RWPE2 (cell line): ENCODE measurements around the gene UBE2K.
"Not testable (repeated sequence)": the region's sequence is repeated elsewhere in the genome, so short reads cannot be mapped to it uniquely, and the experiment has no call there.

Experiments
- ATAC-seq: fragments of 200-7000 bp; cut with Tn5 transposase; 3 replicates; pipeline ENCODE4 v1.9.1; 2021; ENCODE audit warnings: low read depth
- DNase-seq: peaks from one replicate; pipeline ENCODE4 v3.0.0-alpha.2; 2020; ENCODE audit warnings: low spot score
- H3K27ac ChIP-seq: fragments of 450-650 bp; 2 replicates; pipeline ENCODE4 v1.5.1; 2017; ENCODE audit warnings: mild to moderate bottlenecking; ENCODE audit not compliant: poor library complexity, severe bottlenecking
- H3K27me3 ChIP-seq: fragments of 250-450 bp; sonication (Bioruptor Pico); 2 replicates; pipeline ENCODE4 v1.5.1; 2021; ENCODE audit warnings: mild to moderate bottlenecking, moderate library complexity; ENCODE audit not compliant: insufficient read depth, poor library complexity, severe bottlenecking
- H3K36me3 ChIP-seq: fragments of 250-450 bp; sonication (Bioruptor Pico); 2 replicates; pipeline ENCODE4 v1.5.1; 2020; ENCODE audit warnings: low read depth, mild to moderate bottlenecking, moderate library complexity
- H3K4me1 ChIP-seq: fragments of 250-450 bp; sonication (Bioruptor Pico); 2 replicates; pipeline ENCODE4 v1.5.1; 2021; ENCODE audit warnings: mild to moderate bottlenecking, moderate library complexity; ENCODE audit not compliant: insufficient read depth, poor library complexity, severe bottlenecking
- H3K4me3 ChIP-seq: fragments of 250-450 bp; sonication (Bioruptor Pico); 2 replicates; pipeline ENCODE4 v1.5.1; 2021; ENCODE audit warnings: mild to moderate bottlenecking, moderate library complexity; ENCODE audit not compliant: severe bottlenecking
- H3K9me3 ChIP-seq: fragments of 250-450 bp; sonication (Bioruptor Pico); 2 replicates; pipeline ENCODE4 v1.5.1; 2021; ENCODE audit warnings: mild to moderate bottlenecking, moderate library complexity; ENCODE audit not compliant: severe bottlenecking
- TF ChIP-seq, protein P1 (sequence below): fragments of 450-650 bp; IDR thresholded peaks from one replicate; pipeline ENCODE4 v1.5.1; 2017; ENCODE audit warnings: mild to moderate bottlenecking, moderate library complexity; ENCODE audit not compliant: poor library complexity, severe bottlenecking

Gene UBE2K

DNA sequence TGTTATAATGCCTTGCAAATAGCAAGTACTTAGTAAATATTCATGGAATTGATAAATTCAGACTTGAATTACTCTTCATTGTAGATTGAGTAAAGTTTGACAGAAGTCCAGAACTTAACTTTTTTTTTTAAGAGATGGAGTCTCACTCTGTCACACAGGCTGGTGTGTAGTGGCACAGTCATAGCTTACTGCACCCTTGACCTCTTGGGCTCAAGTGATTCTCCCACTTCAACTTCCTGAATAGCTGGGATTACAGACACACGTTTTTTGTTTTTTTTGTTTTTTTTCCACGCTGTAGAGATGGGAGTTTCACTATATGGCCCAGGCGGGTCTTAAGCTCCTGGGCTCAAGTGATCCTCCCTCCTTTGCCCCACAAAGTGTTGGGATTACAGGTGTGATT is 32.1 kb downstream of the UBE2K start:
- Histone ChIP-seq H3K27me3 (no peaks in the 10 kb centered on the region), H3K36me3 (peaks cover 19% of the 10 kb centered on the region), H3K4me3 (no peak overlapping the region), H3K9me3 (no peaks in the 10 kb centered on the region), H3K27ac (peak overlapping the region; percentile 67), H3K4me1 (peaks cover 27% of the 10 kb centered on the region)
- TF ChIP-seq, protein P1, sequence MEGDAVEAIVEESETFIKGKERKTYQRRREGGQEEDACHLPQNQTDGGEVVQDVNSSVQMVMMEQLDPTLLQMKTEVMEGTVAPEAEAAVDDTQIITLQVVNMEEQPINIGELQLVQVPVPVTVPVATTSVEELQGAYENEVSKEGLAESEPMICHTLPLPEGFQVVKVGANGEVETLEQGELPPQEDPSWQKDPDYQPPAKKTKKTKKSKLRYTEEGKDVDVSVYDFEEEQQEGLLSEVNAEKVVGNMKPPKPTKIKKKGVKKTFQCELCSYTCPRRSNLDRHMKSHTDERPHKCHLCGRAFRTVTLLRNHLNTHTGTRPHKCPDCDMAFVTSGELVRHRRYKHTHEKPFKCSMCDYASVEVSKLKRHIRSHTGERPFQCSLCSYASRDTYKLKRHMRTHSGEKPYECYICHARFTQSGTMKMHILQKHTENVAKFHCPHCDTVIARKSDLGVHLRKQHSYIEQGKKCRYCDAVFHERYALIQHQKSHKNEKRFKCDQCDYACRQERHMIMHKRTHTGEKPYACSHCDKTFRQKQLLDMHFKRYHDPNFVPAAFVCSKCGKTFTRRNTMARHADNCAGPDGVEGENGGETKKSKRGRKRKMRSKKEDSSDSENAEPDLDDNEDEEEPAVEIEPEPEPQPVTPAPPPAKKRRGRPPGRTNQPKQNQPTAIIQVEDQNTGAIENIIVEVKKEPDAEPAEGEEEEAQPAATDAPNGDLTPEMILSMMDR, result no peak
- DNase-seq, result no peak
- ATAC-seq, result peak; percentile 17; the same call in 1 of the 3 replicates

DNA sequence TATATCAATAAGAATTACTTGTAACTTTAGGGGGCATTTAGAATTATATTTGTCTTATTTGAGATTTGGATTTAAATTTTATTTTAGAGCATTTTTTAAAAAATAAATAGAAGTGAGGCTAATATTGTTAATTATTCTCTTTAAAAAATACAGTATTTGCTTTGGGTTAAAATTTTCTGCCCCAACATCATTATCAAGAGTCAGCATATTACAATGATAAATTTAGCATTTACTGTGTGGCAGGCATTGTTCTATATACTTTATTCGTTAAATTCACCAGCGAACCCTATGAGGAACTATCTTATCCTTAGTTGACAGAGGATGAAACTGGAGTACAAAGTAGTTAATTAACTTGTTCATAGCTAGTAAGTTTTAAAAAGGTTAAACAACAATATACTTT is 34.0 kb downstream of the UBE2K start:
- H3K4me1 ChIP-seq, result peaks cover 27% of the 10 kb centered on the region
- no peaks in the 10 kb centered on the region for H3K27me3 ChIP-seq
- H3K36me3 ChIP-seq, result peaks cover 25% of the 10 kb centered on the region
- no peak overlapping the region for H3K4me3 ChIP-seq
- H3K27ac ChIP-seq, result peak overlapping the region; percentile 62
- ATAC-seq (no peak), DNase-seq (no peak)
- H3K9me3 ChIP-seq, result no peaks in the 10 kb centered on the region
- TF ChIP-seq, protein P1, result no peak

DNA sequence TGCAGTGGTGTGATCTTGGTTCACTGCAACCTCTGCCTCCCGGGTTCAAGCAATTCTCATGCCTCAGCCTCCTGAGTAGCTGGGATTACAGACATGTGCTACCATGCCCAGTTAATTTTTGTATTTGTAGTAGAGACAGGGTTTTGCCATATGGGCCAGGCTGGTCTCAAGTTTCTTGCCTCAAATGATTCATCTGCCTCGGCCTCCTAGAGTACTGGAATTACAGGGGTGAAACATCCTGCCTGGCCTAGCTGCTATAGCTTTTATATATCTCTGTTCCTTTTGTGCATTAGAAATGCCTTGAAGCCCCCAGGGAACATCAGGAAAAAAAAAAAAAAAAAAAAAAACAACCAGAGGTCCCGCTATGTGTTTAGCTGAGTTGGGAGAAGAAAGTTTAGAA is 34.8 kb downstream of the UBE2K start:
- H3K9me3 ChIP-seq, result no peaks in the 10 kb centered on the region
- TF ChIP-seq, protein P1, result no peak

DNA sequence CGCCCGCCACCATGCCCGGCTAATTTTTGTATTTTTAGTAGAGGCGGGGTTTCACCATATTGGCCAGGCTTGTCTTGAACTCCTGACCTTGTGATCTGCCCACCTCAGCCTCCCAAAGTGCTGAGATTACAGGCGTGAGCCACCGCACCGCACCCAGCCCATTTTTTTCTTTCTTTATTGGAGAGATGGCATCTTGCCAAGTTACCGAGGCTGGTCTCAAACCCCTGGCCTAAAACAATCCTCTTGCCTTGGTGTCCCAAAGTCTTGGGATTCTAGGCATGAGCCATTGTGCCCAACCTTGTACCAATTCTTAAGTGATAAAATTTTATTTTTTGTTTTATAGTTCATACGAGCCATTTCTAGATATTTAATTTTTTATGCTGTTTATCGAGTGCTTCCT is 41.7 kb downstream of the UBE2K start:
- not testable (repeated sequence) for H3K9me3 ChIP-seq, DNase-seq, H3K4me1 ChIP-seq, ATAC-seq, H3K4me3 ChIP-seq, H3K27ac ChIP-seq, H3K27me3 ChIP-seq
- peaks cover 61% of the 10 kb centered on the region for H3K36me3 ChIP-seq

More for the DNA sequence above, 34.8 kb downstream of the UBE2K start:
- H3K27me3 ChIP-seq, result no peaks in the 10 kb centered on the region
- ATAC-seq (peak; percentile 97), DNase-seq (no peak)
- peaks cover 27% of the 10 kb centered on the region for H3K4me1 ChIP-seq
- peak overlapping the region; percentile 62 for H3K27ac ChIP-seq
- no peak overlapping the region for H3K4me3 ChIP-seq
- peaks cover 33% of the 10 kb centered on the region for H3K36me3 ChIP-seq

DNA sequence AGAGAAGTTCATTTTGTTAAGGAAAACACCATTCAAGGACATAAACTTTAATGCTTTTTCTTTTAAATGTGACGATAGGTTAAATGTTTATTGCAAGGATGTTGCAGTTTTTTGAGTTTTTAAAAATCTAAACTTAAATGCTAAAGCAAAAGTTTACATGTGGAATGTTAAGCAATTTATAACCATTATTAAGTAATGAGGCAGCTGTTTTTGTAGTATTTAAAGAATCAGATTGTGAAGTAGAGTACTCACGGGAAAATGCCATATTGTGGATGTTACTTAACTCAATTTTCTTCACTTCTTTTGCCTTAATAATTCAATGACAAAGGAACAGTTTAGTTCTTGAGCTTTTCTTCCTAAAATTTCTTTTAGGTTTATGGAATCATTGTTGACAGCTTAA is 43.5 kb downstream of the UBE2K start:
- H3K9me3 ChIP-seq, result no peaks in the 10 kb centered on the region
- no peak overlapping the region for H3K4me3 ChIP-seq
- TF ChIP-seq, protein P1, result no peak
- H3K36me3 ChIP-seq, result peaks cover 66% of the 10 kb centered on the region
- ATAC-seq (no peak), DNase-seq (no peak)
- no peaks in the 10 kb centered on the region for H3K27me3 ChIP-seq
- H3K4me1 ChIP-seq, result no peaks in the 10 kb centered on the region
- no peak overlapping the region for H3K27ac ChIP-seq
